Measurements from ENCODE around the gene WNK2.

Gene WNK2

DNA sequence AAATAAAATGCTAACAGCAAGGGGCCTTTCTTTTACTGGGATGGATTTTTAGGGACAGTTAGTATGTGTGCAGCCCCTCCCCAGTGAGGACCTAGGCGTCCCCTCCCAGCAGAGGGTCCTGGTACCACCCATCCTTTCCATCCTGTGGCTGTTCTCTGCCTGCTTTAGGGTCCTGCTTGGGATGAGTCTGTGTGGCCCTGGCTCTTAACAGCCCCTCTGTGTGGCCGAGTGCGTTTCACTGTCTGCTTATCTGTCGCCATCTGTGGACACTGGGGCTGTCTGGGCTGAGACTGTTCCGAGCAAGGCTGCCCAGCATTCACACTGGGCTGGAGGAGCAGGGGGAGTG is 17.0 kb downstream of the WNK2 start:
- DNase-seq: no peak

DNA sequence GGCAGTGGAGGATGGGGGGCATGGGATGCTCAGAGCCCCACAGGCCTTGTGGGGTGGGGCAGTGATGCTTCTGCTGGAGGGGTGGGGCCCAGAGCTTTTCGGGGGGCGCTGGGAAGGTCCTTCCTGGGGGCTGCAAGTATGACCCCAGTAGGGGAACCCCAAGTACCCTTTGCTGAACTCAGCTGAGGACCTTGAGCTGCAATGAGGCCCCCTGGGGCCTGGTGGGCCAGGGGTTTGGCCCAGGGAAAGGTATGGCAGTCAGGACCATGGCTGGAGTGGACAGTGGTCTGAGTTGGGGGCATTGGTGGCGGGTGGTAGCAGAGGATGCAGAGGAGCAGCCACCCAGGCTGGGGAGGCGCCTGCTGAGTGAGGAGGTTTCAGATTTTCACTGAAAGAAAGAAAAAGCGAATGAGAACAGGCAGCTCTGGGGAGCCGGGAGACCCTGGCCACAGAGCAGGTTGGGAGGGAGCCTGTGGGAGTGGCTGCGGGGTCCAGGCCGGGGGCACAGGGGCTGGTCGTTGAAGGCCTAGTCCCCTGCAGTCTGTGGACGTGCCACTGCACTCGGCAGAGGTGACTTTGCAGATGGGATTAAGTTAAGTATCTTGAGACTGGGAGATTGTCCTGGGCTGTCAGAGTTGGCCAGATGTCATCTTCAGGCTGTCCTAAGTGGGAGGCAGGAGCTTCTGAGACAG is 19.2 kb downstream of the WNK2 start:
- no peak for DNase-seq

DNA sequence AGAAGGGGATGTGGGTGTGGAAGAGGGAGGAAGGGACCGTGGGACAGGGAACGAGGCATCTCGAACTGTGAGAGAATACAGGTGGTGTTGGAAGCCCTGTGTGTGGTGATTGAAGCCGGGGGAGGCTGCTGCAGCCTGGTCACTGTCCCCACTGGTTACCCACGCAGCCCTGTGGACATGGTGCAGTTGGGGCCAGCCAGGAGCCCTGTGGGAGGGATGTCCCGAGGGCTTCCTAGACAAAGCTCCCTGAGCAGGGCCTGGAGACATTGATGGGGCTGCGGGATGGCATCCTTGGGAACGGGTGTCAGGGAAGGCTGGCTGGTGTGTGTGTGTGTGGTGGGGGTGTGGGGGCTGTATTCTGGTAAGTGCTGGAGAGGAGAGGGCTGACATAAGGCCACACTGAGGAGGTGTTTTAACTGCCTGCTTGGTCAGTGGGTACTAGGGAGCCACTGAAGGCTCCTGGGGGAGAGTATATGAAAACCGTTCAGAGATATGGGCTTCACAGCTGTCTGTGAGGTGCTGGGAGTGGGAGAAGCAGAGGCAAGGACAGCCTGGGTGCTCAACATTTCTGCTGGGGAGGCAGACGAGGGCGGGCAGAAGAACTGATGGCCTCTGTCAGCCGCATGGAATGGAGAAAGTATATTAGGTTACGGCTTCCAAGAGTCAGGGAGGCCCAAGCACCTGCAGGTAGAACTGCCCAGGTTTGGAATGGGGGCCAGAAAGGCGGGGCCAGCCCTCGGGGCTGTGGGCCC is 20.0 kb downstream of the WNK2 start:
- DNase-seq: no peak

DNA sequence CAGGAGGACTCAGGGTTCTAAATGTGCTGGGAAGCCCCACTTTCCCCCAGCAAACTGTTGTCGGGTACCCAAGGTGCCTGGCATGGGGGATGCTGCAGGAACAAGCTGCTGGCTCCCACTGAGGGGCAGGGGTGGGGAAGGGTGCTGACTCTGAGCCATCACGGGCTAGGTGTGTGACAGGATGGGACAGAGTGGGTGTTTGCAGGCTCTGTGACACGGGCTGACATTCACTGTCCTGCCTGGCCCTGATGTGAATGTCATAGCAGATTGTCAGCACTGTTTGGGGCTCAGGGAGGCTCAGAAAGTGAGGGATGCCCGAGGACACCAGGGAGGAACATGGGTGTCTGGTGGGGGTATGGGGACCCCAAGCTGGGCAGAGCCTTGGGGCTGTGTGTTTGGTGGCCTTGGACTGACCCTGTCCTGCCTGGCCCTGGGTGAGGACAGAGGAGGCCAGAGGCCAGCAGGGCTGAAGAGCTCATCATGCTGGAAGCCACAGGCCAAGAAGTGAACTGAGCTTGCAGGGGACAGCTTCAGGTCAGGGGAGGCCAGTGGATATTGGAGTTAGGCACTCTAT is 20.6 kb downstream of the WNK2 start:
- DNase-seq: no peak

DNA sequence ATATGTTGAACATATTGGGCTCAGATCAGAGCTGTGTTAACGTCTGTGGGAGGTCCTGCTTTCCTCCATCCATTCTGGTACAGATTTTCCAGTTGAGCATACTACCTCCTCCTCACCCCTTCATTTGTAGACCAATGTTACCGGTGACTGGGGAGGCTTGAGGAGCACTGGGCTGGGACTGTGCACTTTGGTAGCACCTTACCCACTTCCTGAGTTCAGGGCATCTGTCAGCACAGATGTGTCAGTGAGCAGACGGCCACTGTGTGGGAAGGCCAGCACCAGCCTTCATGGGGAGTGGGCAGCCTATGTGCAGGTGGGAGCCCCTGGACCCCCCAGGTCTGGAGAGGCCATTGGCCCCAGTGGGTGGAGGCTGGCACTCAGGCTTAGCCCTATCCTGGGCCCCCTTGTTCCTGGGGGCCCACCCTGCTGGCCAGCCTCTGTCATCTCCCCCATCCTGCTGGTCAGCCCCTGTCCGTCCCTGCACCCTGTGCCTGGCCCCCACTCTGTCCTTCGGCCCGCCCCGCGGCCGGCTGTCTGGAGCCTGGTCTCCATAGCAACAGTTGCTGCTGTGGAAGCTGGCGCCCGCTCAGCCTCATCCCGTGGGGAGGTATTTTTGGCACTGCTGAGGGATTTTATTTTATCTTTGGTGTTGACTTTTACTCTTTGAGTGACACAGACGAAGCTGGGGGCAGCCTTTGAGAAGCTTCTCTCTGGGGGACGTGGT is 21.3 kb downstream of the WNK2 start:
- DNase-seq: no peak

DNA sequence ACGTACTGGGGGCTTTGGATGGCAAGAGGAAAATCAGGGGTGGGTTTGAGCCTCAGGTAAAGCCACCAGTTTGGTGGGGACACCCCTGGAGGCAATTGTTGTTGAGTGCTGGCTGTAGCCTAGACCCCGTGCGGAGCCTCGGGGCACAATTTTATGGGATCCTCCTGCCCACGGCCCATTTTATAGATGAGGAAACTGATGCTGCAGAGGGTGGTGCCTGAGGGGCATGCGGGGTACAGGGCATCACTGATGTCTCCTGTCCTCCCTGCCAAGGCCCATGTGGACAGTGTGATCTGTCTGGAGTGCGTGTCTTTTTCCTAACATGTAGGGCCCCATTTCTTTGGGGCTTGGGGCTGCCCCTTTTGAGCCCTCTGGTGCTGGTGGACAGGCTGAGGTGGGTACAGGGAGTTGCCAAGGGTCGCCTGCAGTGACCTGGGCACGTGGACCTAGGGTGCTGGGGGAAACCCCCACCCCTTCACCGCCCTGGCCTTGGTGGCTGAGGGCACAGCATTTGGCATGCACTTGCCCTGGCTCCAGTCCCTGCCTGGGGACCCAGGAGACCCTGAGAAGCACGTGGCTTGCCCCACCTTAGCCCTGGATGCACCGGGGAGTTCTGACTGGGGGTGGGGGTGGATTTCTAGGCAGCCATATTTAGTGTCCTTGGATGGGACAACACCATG is 22.1 kb downstream of the WNK2 start:
- DNase-seq: no peak

DNA sequence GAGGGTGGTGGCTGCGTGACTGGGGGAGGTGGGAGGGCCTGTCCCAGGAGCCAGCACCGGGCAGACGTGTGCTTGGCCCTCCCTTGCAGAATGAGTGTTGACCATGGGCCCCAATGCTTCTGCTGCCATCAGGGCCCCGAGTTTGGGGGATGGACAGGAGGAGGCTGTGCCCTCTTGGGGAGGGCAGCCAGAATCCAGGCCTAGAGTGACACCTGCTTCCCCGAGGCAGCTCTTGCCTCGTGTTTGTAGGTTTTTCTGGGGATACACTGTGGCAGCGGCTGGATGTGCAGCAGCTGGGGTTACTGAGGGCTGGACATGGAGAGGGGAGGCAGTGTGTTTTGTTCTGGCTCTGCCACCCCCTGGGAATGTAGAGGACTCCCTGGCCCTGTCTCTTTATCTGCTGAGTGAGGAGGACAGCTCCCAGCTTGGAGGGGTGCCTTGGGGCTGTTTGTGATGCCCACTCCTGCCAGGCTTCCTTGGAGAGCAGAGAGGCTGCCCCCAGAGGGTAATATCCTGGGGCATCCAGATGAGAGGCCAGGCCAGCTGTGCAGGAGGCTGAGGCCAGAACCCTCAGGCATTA is 22.7 kb downstream of the WNK2 start:
- DNase-seq: no peak

DNA sequence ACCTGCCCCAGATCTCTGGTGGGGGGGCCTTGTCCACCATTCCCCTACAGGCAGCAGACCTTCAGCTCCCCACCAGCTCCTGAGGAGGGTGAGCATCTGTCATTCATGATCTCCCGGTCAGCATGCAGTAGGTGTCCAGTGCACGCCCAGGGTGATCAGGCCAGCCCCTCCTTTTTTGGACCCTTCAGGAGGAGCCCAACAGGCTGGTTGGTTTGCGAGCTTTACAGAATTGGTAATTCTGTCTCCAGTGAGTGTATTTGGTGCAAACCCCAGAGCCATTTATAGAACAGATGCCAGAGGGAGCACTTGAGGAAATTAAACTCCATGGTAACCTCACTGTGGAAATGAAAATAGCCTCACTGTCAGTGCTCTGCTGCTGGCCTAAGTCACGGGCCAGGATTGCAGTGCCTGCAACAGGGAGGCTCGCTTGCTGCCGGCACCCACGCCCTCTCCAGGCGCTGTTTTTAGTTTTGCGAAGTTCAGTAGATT is 23.4 kb downstream of the WNK2 start:
- DNase-seq: no peak

DNA sequence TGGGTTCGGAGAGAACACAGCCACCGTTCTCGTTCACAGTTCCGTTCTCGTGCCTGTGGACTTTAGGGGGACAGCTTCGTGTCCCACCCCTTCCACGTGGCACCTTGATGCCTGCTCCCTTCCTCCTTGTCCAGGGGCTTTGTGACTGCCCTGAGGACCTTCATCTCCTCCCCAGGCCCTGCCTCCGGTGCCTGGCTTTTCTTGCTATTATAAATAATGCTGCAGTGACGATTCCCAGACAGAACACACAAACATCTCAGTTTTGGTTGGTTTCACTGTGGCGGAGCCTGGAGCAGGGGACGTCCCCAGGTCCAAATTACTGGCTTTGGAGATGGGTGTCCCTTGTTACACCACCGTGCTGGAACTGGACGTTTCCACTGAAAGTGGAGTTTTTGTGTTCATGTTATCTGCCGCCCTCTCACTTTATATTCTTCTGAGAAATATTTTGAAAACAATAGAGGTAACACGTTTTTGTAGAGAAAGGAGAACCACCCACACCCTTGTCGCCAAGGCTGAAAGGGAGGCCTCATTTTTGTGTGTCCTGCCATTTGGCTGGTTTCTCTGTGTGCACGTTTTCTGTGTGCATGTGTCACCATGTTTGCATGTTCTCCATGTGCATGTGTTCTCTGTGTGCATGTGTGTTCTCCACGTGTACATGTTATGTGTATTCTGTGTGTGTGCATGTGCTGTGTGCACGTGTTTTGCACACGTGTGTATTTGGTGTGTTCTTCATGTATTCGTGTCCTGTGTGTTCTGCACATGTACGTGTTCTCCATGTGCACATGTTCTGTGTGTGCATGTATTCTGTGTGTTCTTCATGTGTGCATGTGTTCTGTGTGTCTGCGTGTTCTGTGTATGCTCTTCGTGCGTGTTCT is 24.2 kb downstream of the WNK2 start:
- DNase-seq: no peak

DNA sequence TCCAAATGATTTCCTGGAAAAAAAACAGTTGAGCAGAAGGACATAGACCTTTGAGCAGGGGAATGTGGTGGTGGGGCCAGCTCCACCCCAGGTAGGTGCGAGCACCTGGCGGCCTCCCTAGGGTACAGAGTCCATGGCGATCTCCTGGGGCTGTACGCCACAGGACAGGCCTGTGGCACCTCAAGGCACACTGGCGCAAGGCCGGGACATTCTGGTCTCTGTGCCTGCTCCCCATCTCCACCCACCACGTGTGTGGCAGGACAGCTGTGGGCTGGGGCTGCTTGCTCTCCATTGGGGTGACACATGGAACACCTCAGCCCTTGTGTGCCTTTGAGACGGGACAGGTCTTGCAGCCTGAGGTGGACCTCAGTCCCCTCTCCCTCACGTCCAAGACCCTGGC is 25.2 kb downstream of the WNK2 start:
- no peak for DNase-seq

DNA sequence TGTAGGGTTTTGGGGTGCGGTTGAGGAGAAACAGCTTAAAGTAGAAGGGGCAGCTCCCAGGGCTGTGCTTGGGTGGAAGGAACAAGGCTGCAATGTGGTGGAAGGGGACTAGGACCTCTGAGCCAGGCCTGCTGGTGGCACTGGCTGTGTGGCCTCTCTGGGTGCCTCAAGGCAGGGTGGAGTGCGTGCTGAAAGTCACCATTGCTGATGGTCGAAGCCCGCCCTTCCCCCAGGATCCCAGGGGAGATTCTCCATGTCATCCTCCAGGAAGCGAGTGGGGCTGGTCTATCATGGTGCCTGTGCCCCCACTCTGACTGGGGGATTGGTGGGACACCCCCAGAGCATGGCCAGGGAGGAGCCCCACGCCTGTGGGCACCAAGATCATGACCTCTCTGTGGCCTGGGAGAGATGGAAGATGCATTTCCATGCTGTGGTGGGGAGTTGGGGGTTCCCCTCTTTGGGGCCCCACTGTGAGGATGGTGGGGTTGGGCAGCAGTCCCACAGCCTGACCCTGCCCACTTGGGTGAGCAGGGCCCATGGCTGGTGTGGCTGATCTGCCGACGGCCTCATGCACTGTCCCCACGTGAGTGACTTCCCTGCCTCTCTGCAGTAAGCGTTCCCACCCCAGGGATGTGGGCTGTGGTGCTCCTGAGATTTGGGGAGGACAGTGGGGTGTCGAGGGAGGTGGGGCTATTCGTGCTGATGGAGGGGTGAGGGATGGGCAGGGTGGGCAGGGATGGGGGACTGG is 25.8 kb downstream of the WNK2 start:
- no peak for DNase-seq

DNA sequence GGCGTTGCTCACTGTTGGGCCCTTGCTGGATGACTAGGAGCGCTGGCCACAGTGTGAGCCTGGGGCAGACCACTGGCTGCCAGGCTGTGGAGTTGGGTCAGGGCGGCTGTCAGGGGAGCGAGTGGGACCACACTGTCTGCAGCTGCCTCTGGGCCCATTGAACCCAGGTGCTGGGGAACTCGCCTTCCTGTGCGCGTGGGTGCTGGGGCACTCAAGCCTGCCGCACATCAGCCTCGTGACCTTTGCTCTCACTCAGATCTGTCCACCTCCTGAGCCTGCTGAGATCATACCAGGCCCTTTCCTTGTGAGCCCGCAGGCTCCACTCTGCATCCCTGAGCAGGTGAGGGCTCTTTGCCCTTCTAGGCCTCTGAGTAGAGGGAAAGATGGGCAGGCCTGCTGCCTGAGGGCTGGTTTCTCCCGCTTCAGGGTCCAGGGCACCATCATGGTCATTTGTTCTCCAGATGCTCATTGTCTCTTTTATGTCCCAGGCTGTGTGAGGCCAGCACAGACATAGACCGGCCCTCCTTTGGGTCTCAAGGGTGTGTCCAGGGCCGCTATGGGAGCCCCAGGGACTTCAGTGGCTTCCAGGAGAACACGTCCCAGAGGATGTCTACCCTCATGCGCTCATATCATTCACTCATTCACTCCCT is 26.5 kb downstream of the WNK2 start:
- DNase-seq: no peak

DNA sequence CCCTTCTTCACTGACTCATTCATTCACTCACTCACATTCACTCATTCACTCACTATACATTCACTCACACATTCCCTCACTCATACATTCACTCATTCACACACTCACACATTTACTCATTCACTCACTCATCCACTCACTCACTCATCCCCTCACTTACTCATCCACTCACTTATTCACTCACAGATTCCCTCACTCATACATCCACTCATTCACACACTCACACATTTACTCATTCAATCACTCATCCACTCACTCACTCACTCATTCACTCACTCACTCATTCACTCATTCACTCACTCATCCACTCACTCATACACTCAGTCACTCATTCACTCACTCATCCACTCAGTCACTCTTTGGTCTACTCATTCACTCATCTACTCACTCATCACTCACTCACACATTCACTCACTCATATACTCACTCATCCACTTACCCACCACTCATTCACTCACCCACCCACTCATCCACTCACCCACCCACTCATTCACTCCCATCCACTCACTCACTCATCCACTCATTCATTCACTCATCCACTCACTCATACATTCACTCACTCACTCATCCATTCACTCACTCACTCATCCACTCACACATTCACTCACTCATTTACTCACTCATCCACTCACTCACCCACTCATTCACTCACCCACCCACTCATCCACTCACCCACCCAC is 27.2 kb downstream of the WNK2 start:
- DNase-seq: no peak

DNA sequence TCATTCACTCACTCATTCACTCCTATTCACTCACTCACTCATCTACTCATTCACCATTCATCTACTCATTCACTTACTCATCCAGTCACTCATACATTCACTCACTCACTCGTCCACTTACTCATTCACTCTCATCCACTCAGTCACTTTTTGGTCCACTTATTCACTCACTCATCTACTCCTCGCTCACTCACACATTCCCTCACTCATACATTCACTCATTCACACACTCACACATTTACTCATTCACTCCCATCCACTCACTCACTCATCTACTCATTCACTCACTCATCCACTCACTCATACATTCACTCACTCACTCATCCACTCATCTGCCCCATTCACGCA is 27.7 kb downstream of the WNK2 start:
- DNase-seq: no peak

DNA sequence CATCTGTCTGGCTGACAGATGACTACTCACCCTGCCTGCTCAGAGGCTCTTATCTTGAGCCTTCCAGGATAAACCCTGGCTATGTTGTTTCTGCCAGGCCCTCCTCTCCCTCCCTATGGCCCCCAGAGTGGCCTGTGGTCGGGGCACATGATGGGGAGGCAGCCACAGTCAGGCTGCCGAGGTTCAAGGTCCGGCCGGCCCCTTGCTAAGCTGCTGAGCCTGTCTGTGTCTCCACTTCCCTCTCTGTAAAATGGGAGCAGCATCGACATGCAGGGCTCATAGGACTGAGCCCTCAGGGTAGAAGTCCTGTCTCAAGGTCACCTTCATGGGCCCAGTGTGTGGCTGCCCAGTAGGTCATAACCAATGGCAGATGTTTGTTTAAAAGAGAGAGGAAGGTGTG is 28.5 kb downstream of the WNK2 start:
- DNase-seq: no peak

DNA sequence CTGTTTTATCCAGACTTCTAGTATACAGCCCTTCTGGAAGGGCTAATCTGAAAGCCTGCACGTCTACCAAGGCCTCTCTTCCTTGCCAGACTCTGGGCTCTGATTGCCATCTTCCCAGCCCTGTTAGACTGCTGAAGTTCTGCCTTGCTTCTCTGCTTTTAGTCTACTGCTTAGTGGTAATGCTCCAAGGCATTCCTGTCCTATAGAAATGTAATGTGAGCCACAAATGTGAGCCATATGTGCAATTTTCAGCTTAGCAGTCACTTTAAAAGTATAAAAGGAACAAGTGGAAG is 32.1 kb downstream of the WNK2 start:
- no peak for DNase-seq

DNA sequence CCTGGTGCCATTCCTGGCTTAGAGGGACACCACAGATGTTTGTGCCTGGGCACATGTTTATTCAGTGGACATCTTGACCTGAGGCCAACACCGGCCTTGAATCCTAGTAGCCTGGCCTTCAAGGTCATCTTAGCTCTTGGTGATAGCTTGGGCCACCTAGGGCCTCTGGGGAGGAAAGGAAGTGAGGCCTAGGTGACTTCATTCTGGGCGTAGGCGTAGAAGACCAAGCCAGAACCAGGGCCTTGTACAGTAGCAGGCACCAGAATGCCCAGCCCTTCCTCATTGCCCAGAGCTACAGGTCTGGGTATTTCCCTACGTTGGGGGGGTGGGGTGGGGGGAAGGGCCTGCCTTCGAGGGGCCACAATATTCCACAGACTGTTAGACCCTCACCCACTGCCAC is 33.8 kb downstream of the WNK2 start:
- no peak for DNase-seq

DNA sequence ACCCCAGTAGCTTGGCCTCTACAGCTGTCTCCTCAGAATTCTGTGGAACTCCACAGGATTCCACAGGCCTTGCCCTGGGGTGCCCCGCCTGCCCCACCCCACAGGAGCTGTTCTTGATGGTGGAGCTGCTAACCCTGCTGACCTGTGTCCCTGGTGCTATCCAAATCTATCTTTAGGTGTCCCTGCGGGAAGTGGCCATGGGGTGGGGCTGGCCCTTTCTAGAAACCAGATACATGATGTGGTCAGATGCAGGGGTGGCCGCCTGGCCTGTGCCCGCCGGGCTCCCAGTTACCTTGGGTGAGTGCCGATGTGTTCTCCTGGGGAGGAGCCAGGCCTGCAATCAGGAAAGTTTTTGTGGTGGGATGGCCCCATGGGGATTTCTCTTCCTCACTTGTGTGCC is 34.2 kb downstream of the WNK2 start:
- no peak for DNase-seq

DNA sequence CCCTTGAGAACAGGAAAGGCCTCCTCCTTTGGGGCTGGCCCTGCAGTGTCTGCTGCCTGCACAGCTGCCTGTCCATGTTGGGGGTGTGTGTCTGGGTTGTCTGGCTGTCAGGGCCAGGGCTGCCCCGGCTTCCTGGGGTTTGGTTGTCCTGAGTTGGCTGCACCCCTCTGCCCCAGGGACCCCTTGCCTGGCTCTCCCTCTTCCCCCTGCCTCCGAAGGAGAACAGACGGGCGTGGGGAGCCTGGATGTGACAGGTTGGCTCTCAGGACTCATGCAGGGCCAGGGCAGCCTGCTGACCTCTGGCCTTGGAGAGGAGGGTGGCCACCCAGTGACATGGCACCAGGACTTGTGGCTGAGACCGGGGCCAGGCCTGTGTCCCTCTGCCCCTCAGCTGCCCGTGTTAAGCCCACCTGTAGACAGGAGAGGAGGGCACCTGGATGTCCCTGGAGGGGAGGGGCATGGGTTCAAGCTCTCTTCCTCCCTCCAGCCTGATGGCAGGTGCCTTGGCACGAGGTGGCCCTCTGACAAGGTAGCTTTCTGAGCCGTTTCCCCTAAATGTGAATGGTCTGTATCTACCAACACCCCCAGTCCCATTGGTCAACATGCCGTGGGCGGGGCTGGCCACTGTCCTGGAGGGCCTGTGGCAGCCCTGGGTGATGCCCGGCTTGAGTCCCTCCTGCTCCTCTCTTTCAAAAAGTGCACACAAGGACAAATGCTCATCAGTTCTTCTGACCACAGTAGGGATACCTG is 34.9 kb downstream of the WNK2 start:
- no peak for DNase-seq
